GM19099 (cell line): ENCODE measurements around the gene APBB2.

Experiments used
- POLR2A ChIP-seq: IDR thresholded peaks from 3 replicates; pipeline ENCODE4 v1.6.1; 2011; ENCODE audit warnings: low read depth; ENCODE audit not compliant: insufficient read length; ENCODE audit errors: extremely low read depth

APBB2 gene

DNA sequence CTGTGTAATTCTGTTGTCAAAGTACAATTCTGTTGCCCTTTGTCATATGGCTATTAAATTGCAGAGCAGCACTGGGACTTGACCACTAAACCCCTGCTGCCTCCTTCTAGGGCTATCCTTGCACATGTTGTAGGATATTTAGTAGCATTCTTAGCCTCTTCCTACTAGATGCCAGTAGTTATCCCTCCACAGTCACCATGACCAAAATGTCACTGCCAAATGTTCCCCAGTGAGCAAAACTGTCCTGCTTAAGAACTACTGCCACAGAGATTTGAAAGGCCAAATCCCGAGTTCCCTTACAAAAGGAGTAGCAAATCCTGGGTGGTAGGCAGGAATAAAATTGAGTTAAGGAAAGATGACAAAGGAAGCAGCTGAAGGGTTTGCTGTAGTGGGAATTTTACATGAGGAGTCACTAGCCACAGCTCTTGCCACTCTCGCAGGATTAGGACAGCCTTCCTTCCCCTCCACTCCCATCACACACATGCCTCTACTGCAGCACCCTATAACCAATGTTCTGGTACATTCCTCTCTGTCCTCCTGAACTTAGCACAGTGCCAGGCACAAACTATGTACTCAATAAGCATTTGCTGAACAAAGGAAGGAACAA is 8.4 kb downstream of the APBB2 start:
- TF ChIP-seq POLR2A = no peak

DNA sequence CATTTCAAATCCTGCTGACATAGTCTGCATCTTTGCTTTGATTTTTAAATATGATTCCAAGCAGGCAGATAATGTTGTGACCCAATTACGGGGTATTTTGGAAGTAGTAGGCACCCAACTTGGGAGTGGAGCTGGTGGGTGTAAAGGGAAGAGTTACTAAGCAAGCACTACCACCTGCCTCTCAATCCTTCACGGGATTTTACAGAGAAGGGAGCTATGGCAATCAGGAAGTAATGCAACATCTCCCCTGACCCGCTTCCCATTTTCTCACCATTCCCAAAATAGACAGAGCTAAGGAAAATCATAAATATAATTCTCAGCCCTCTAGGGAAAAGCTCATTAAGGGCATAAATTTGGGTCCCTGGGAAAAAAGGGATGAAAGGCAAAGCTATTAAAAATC is 9.2 kb downstream of the APBB2 start:
- TF ChIP-seq POLR2A = no peak

DNA sequence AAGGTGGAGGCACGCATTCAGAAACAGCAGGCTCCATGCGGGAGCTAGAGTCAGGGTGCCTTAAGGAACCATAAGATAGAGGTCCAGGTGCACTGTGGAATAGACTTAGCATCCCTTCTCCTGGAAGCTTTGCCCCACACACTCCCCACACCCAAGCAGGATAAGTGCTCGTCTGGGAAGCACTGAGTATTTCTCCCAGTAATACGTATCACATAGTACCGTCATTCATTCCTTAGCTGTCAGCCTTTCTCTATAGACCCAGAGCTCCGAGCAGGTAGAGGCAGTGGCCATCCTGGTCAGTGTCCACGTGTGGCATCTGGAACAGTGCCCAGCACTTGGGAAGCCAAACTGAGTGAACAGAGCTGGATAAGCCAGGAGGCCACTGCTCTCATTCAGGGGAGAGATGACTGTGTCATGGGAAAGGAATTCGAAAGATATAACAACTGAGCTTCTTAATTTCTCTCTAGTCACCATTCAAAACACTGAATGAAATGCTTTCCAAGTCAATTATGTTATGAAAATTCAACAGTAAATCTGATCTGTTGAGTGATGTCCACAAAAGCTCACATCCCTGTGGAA is 9.9 kb downstream of the APBB2 start:
- no peak for TF ChIP-seq POLR2A

DNA sequence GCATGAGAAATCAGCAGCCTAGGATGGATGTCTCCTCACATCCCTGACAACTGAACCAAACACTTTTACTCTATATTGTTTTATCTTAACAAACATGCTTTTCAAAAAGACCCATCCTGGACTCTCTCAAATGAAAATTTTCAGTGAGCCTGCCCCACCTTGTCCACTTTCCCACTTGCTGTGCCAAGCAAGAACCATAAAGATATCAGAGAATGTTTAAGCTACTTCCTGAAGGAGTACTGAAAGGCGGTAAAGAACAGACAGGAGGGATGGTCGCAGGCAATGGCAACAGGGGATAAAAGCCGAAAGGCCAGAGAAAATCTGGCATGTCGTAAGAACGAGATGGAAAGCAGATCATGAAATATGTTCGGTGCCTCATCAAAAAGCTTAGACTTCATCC is 10.5 kb downstream of the APBB2 start:
- TF ChIP-seq POLR2A = no peak

DNA sequence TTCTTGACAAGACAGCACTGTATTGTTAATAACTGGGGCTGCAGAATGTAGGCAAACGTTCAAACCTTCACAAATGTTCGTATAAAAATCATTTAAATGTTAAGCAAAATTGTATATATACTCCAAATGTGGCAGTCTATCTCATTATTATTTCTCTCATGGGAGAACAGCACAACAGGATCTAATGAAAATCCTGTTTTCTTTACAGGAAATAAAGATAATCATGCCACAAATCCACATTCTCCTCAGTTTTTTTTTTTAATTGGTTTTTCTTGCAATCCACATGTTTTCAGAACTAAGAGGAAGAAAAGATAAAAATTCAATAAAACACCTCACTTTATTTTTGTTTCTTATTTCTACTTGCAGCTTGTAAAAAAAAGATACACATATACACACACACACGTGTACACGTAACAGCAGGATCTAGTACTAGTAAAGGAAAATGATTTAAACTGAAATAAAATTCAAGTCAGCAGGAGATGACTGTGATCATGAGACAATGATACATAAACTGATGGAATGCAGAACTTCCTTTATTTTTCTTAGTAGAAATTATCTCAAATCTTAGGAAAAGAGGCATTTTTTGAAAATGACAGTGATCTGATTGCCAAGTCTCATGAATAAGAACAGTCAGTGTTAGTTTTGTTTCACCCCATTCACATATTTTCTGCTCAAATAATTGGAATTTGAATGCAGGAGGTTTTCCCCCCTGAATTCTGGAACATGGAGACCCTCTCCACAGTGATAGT is 11.3 kb downstream of the APBB2 start:
- no peak for TF ChIP-seq POLR2A

DNA sequence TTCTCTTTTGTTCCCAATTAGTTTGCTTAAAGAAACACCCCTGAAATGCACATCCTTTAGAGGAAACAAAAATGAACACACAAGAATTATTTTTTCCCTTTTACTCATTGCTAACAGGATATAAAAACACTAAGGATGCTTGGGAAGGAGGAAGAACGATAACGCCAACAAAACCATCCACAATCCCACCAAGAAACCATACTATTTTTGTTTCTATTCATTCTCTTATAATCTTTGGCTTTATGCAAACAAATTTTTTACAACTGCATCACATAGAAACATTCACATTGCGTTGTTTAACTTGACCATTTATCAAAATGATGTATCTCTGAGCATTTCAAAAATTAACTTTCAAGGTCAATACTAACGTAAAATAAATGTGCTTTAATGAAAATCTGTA is 12.0 kb downstream of the APBB2 start:
- no peak for TF ChIP-seq POLR2A

DNA sequence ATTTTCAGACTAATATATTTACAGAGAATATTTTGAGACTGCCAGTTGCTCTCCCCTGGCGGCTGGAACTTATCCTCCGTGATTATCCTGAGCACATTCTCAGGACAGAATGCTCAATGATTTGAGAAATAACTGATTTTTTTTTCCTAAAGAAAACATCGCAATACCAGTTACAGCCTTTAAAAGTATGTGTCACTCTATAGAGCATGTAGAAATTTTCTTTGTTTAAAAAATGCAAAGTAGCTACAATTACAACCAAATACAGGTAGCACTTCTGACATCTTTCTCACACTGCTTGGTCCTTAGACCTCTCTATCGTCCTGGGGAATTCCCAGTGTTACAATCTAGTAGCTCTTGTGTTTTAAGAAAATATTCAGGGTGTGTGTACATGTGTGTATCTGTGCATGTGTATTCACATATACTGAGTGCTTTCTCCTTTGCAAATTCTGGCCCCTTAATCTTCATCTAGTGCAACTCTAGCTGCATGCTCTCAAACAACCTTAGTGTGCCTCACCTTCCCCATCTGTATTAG is 13.8 kb downstream of the APBB2 start:
- no peak for TF ChIP-seq POLR2A

DNA sequence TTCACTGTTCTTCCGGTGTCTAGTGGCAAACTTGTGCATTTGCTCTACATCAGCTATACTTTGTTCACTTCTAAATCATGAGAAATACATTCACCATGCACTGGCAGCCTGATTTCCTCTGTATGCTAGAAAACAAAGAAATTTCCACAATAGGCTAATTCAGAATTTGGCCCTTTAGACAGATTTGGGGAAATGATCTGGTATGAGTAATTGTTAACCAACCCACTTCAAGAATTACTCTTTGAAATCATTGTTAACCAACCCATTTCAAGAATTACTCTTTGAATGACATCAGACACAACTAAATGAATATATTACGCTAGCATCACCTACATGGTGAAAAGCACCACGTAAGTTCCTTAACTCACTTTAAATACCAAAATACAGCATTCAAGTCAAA is 14.6 kb downstream of the APBB2 start:
- no peak for TF ChIP-seq POLR2A

DNA sequence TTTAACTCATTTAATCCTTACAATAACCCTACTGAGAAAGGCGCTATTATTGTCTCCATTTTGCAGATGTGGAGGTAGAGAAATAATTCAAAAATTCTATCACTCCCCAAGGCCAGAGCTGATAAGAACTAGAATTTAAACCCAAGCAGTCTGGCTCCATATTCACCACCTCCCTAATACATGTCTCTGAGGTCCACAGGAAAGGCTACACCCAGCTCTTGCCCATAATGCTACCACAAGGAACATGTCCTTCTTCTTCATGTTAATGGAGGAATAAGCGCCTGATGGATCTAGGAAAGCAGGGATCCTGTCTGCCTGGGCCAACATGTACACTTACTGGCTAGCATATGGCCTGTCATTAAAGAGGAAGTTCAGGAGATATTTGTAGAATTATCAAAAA is 16.3 kb downstream of the APBB2 start:
- TF ChIP-seq POLR2A = no peak

DNA sequence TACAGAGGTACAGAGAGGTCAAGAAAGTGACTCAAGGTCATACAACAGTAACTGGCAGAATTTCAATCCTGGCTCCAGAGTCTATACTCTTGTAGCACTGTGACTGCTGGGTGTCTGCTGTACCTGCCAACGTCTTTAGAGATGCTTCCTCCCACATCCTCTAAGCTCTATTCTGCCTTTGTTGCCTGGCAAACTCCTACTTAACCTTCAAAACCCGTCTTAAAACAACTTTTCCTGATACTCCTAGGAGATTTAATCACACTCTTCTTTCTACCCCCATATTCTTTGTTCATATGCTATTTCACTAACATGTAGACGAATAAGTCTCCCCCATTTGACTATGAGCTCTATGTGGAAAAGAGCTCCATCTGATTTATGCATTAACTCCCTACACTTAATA is 16.8 kb downstream of the APBB2 start:
- no peak for TF ChIP-seq POLR2A

DNA sequence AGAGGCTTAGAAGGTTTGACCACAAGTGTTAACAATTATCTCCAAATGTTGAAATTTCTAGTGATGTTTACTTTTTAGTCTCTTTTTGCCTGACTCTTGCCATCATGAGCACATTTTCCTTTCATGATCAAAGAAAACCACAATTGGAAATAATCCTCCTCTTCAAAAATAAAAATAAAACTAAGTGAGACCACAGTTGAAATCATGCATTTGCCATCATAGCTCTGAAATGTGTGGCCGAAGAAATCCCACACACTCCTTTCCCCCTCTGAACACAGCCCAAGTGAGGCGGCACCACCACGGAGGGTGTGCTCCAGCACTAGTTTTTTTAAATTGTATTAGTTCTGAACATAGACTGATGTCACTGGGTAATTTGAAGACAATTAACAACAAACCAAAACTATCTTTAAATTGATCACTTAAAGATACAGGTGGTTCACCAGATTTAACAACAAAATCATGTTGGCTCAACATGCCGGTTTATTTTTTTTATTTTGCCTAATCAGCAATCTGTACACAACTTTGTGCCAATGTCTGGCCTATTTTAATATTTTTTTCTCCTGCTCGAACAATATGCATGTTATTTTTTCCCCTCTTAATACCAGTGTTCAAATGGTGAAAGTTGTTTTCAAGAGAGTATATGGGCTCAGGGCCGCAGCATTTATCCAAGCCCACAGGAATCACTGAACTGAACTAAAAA is 17.6 kb downstream of the APBB2 start:
- TF ChIP-seq POLR2A = no peak

DNA sequence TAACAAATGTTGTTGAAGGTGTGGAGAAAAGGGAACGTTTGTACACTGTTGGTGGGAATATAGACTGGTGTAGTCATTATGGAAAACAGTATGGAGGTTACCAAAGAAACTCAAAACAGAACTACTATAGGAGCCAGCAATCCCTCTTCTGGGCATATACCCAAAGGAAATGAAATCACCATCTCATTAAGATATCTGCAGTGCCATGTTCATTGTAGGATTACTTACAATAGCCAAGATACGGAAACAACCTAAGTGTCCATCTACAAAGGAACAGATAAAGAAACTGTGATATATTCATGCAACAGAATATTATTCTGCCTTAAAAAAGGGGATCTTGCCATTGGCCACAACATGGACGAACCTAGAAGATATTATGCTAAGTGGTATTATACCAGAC is 22.2 kb downstream of the APBB2 start:
- TF ChIP-seq POLR2A = no peak

DNA sequence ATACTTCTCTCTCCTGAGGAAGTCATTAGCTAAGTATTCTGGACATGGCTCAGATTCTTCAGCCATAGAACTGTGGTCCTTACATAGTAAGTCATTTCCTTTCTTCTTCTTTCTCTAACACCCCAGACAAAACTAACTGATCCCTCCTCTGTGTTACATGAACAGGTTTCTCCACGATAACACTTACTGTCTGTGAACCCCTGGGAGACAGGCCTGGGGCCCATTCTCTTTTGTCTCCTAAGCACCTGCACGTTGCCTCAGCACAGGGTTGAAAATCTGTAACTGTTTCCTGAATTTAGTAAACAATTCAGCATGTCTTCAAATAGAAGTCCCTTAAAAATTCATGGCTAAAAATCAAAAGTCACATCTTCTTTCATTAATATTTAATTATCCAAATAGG is 24.7 kb downstream of the APBB2 start:
- no peak for TF ChIP-seq POLR2A

DNA sequence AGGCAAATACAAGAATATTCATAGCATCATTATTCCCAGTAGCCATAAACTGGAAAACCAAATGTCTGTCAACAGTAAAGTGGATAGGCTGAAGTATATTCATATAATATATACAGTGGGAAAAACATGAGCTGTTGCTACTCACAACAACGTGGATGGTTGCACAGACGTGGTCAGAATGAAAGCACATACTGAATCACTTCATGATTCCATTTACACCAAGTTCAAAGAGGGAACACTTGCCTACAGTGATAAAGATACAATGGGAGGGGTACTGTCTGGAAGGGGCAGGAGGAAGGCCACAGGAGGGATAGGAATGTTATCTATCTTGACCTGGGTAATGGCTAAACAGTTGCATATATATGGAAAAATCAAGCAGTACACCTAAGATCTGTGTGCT is 25.3 kb downstream of the APBB2 start:
- TF ChIP-seq POLR2A = no peak
